ENCODE data around the gene IRF4.

DNA sequence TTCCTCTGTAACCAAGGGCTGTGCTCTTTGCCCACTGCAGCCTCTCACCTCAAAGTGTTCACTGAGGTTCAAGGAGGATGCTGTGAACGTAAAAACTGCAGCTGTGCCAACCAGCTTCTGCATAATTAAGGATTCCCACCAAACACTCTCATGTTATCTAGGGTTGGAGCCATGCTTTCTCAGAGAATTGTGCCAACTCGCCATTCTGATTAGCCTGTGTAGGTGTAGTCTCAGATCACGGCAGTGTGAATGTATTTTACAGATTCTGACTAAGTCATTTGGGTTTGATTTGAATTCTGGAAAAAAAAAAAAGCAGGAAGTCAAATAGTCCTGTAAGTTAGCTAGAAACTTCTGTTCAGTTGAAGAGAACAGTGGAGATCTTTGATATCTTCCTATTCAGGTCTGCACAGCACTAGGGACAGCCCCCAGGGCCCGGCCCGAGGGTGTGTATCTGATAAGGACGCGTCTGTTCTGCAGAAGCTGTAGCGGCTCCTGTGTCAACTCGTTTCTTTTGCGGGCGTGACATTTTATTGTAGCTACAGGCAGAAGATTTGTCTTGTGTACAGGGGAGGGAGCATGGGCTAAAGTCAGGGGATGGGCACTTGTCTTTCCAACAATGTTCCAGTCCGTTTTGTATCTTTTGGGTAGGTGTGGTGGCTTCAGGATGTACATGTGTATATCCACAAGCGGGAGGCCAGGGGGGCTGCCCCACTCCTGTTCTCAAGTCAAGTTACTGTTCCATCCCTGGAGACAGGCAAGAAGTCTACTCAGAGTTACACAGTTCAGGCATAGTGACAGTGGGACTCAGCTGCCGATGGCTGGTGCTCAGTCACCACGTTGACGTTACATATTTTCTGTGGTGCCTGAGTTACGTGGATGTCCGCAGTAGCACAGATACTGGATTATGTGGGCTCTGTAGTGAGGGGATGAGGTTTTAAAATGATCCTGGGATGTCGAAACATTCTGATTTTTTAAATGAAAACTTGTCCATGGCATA lies 12.4 kb downstream of the IRF4 start:
- TF ChIP-seq, protein P1, sequence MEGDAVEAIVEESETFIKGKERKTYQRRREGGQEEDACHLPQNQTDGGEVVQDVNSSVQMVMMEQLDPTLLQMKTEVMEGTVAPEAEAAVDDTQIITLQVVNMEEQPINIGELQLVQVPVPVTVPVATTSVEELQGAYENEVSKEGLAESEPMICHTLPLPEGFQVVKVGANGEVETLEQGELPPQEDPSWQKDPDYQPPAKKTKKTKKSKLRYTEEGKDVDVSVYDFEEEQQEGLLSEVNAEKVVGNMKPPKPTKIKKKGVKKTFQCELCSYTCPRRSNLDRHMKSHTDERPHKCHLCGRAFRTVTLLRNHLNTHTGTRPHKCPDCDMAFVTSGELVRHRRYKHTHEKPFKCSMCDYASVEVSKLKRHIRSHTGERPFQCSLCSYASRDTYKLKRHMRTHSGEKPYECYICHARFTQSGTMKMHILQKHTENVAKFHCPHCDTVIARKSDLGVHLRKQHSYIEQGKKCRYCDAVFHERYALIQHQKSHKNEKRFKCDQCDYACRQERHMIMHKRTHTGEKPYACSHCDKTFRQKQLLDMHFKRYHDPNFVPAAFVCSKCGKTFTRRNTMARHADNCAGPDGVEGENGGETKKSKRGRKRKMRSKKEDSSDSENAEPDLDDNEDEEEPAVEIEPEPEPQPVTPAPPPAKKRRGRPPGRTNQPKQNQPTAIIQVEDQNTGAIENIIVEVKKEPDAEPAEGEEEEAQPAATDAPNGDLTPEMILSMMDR (IDR thresholded peaks at IDR 0.05 in 4 of 5, conservative IDR thresholded peaks at IDR 0.05 in 1 of 5) = no peak
- no peak for TF ChIP-seq POLR2A (IDR thresholded peaks at IDR 0.05)

All from gastrocnemius medialis (tissue), 4 donors.